NOMO-1 treated with DMSO at 0.1 percent for 48 hours (cell line): ENCODE results near the gene SAV1.

Source experiments
- DNase-seq: peaks from one replicate; lab custom pipeline; 2025; ENCODE audit not compliant: unreplicated experiment; lab: John Stamatoyannopoulos, UW

The SAV1 gene

DNA sequence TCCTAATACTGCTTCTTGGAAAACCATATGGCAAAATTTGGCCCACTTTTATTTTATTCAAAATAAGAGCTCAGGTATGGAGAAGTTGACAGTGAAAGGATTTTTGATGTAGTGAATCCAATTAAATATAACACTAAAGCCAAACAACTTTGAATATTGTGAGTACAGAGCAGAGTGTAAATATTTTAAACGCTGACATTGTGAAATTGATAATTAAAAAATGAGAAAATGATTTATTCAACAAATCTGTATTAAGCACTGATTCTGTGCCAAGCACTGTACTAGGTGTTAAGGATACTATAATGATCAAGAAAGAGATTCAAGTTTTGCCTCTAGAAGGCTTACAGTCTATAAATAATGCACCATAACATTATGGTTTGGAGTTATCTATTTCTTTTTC is 57.6 kb downstream of the SAV1 start:
- DNase-seq = no peak

GRCh38 chr14:50608302-50608851 is 59.7 kb downstream of the SAV1 start:
- DNase-seq = no peak

- DNase-seq = no peak
Observed at GRCh38 chr14:50607761-50608160, 60.3 kb downstream of the SAV1 start.

DNA sequence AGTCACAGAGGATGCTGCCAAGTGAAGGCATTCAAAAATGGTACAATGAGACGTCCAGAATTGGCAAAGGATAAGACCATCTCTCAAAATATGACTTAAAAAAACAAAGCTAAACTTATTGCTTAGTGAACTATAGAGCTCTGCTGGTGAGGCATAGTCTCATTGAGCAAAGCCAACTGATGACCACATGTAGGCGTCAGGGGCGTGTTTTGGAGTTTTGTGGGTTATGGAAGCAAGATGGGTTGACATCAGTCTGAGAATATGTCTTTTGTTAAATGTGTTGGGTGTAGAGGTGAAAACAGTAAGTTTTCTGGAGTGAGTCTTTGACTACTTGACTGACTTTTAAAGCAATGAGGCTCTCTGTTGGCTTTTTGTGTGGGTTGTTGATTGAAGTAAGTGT is 60.9 kb downstream of the SAV1 start:
- DNase-seq = no peak

- no peak for DNase-seq
Observed at GRCh38 chr14:50606468-50606867, 61.6 kb downstream of the SAV1 start.

DNA sequence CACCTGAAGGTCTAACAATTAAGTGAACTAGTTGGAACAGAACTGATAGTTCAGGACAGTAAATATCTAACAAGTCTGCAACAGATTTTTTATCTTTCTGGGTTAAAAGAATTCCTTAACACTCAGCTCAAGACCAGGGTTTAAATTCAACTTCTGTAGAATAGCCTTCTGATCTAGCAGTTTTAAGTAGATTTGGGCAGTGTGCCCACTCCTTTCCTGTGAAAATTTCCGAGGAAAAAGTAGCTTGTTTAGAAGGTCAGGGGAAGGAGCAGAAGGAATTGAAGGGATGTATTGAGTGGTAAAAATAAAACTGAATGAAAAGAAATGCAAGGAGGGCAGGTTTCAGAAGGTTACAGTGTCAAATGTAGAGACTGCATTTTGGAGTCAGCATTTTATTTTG is 62.3 kb downstream of the SAV1 start:
- DNase-seq = no peak

- no peak for DNase-seq
Observed at GRCh38 chr14:50603565-50603964, 64.5 kb downstream of the SAV1 start.

GRCh38 chr14:50602035-50602434 is 66.1 kb downstream of the SAV1 start:
- no peak for DNase-seq

DNA sequence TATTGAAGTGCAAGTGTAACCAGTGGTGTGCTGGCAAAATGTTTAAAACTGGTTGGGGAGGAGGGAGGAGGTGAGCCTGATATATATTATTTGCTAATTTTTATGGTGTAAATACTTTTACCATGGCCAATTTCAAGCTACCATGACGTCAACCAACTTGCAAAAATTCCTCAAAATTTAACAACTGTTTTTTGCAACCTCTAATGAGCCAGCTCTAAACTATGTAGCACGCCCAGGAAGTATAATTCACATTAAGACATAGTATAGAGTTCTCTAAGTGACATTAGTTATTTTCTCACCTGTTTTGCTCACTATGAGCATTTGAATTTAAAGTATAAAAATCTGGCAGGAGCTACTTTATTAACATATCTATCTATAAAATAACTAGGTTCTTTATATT is 66.7 kb downstream of the SAV1 start:
- DNase-seq = no peak

DNA sequence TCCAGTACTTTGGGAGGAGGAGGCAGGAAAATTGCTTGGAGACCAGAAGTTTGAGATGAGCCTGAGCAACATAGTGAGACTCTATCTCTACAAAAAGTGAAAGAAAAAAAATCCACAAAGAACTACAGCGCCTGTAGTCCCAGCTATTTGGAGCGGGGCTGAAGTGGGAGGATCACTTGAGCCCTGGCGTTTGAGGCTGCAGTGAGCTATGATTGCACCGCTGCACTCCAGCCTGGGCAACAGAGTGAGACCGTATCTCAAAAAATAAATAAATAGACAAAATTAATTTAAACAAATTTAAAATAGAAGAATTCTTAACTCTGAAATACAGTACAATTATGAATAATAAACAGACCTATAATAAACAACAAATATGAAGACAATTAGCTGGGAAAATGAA is 67.3 kb downstream of the SAV1 start:
- DNase-seq = no peak

GRCh38 chr14:50599700-50600444 is 68.2 kb downstream of the SAV1 start:
- peak; percentile 29 for DNase-seq

DNA sequence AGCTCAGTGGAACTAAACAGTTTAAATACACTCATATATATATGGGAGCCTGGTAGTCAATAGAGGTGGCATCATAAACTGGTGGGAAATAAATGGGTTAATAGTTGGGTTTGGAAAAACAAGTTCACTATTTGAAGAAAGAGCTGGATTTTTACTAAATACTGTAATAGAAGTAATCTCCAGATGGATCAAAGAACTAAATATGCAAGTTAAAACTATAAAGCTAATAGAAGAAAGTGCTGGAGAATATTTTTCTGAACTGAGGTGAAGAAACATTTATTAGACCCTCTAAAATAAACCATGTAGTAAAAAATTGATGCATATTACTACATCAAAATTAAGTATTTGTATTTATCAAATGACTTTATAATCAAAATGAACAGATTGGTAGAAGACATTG is 69.3 kb downstream of the SAV1 start:
- no peak for DNase-seq

DNA sequence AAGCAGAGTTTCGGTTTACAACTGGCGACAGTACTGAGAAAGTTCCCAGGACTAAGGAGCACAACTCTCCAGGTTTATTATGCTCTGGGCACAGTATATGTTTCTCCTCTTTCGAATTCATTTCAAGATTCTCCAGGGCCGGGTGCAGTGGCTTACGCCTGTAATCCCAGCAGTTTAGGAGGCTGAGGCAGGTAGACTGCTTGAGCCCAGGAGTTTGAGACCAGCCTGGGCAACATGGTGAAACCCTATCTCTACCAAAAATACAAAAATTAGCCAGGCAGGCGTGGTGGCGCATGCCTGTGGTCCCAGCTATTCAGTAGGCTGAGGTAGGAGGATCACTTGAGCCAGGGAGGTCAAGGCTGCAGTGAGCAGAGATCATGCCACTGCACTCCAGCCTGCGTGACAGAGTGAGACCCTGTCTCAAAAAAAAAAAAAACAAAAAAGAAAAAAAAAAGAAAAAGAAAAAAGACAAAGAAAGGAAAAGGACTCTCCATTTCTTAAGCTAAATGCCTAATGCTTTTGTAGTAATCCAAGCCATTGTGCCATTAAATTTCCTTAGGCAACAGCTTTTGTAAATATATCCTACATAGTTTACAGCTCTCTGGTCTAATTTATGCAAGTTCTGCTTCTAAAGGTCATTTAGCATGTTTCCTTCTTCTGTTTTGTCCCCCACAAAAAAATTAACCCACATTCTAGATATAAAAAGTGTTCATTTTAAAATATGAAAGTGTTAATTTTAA is 73.4 kb downstream of the SAV1 start:
- no peak for DNase-seq

DNA sequence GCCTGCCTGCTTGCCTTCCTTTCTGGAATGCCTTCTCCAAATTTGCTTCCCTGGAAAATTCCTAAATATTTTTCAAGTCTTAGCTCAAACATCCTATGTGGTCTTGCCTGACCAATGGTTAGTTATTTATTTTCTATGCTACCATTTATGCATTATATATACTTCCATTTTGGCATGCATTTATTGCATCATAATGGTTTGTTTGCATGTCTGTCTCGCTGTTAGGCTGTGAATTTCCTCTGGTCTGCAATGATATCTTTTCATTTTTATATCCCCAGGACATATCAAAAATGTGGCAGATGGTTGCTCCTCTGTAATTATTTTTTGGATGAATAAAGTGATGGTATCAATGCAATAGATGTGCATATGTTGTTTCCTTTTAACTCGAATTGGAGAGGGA is 77.6 kb downstream of the SAV1 start:
- DNase-seq = no peak
